ENCODE results near the gene KCTD8.

- no peak for TF ChIP-seq CTCF (IDR thresholded peaks at IDR 0.05)
- no peak for TF ChIP-seq POLR2A (IDR thresholded peaks at IDR 0.05)
Observed at GRCh38 chr4:44368413-44369167, 80.0 kb downstream of the KCTD8 start.
